ENCODE data around the gene OST4.

OST4 gene

GRCh38 chr2:27025861-27026851, 45.3 kb downstream of the OST4 start:
- H3K4me3 ChIP-seq (ENCODE audit: low read length) = no peak overlapping the region
- DNase-seq (ENCODE audit: low read depth) = no peak
- TF ChIP-seq, protein P1, sequence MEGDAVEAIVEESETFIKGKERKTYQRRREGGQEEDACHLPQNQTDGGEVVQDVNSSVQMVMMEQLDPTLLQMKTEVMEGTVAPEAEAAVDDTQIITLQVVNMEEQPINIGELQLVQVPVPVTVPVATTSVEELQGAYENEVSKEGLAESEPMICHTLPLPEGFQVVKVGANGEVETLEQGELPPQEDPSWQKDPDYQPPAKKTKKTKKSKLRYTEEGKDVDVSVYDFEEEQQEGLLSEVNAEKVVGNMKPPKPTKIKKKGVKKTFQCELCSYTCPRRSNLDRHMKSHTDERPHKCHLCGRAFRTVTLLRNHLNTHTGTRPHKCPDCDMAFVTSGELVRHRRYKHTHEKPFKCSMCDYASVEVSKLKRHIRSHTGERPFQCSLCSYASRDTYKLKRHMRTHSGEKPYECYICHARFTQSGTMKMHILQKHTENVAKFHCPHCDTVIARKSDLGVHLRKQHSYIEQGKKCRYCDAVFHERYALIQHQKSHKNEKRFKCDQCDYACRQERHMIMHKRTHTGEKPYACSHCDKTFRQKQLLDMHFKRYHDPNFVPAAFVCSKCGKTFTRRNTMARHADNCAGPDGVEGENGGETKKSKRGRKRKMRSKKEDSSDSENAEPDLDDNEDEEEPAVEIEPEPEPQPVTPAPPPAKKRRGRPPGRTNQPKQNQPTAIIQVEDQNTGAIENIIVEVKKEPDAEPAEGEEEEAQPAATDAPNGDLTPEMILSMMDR (conservative IDR thresholded peaks at IDR 0.05; ENCODE audit: low read length) = no peak

DNA sequence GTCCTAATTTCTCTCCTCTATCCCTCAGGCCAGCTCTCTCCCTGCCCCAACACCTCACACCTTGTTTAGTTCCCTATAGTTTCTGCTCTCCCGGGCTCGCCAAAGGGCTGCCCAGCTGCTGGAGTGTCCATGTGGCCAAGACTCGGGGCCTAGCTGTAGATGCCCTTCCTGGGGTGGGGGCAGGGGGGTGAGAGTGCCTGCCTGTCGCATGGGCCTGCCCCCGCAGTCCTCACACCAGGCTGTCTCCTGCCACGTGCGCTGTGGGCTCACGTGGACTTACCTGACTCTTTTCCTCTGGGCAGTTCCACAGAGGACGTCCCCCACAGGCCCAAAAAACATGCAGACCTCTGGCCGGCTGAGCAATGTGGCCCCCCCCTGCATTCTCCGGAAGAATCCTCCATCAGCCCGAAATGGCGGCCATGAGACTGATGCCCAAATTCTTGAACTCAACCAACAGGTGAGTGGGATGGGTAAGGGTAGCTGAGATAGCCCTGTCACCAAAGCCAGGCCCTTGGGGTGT, 46.1 kb downstream of the OST4 start:
- TF ChIP-seq, protein P1 (conservative IDR thresholded peaks at IDR 0.05; ENCODE audit: low read length) = no peak
- DNase-seq (ENCODE audit: low read depth) = no peak

DNA sequence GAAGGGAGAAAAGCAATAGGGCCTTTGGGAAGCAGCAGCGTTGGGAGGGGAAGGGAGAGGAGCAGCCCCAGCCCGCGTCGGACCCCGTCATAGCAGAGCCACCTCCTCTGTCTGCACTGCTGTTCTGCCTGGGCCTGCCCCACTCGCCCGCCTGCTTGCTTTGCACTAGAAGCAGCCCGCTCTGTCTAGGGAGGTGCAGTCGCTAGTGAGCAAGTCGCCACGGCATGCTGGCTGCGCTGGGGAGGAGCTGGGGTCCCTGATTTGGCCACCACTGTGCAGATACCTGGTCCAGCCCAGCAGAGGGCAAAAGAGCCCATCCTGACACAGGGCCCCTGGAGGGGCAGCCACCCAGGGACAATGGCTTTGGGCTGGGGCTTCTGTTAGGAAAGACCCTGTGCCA, 46.6 kb downstream of the OST4 start:
- H3K4me3 ChIP-seq (ENCODE audit: low read length) = no peak overlapping the region
- no peak for DNase-seq (ENCODE audit: low read depth)
- TF ChIP-seq, protein P1 (conservative IDR thresholded peaks at IDR 0.05; ENCODE audit: low read length) = no peak; the same call in 1 of the 2 replicates

More for the DNA sequence above, 46.1 kb downstream of the OST4 start:
- no peak overlapping the region for H3K4me3 ChIP-seq (ENCODE audit: low read length)

GRCh38 chr2:27024188-27024587, 47.3 kb downstream of the OST4 start:
- TF ChIP-seq, protein P1 (conservative IDR thresholded peaks at IDR 0.05; ENCODE audit: low read length) = 0 out of 2 replicates have a peak, but pooled peaks have one; percentile 9
- no peak for DNase-seq (ENCODE audit: low read depth)
- H3K4me3 ChIP-seq (ENCODE audit: low read length) = no peak overlapping the region

- DNase-seq (ENCODE audit: low read depth) = no peak
- TF ChIP-seq, protein P1 (conservative IDR thresholded peaks at IDR 0.05; ENCODE audit: low read length) = no peak
- H3K4me3 ChIP-seq (ENCODE audit: low read length) = no peak overlapping the region
Measured at GRCh38 chr2:27023740-27024139, 47.7 kb downstream of the OST4 start.

DNA sequence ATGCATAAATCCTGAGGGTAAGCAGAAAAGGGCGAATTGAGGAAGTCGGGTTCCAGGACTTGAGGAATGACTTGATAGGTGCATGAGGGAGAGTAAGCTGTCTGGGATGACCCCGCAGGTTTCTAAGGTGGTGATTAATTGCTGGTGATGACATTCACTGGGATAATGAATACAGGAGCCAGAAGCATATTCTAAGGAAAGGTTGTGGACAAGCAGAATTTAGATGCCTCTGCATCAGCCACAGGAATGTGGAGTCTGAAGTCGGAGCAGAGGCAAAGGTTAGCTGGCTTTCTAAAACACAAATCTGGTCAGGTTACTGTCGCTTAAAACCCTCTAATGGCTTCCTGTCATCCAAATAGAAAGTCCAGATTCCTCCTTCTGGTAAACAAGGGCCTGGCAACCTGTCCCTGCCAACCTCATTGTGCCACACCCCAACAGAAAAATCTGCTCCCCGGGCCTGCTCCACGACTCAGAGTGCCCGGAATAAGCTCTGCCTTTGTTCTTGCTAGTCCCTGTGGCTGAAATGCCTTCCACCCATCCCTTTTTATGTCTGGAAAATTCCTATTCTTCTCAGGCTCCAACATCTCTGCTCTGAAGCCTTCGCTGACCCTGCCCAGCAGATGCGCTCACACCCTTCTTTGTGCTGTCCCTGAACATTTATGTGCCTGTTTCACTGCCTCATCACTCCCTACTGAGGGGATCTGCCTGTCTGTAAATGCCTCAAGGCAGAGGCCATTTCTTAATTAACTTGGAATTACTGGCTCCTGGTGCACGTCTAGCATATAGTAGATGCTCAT, 50.0 kb downstream of the OST4 start:
- DNase-seq (ENCODE audit: low read depth) = peak; percentile 40
- TF ChIP-seq, protein P1 (conservative IDR thresholded peaks at IDR 0.05; ENCODE audit: low read length) = no peak

More for the DNA sequence above, 50.0 kb downstream of the OST4 start:
- no peak overlapping the region for H3K4me3 ChIP-seq (ENCODE audit: low read length)

All from AG10803 (cell line).